BJ (cell line): ENCODE results near the gene PCSK2. TPM values are rescaled to one million over a fixed set of nuclear protein-coding genes. Genes with fewer than 3 reads are reported as not detected.

ENCODE experiments used
- CTCF ChIA-PET: fragments of 350-600 bp; formaldehyde crosslinking; extraction: SDS; loops from one replicate; lab custom pipeline; 2021; ENCODE audit warnings: antibody characterized with exemption, inconsistent platforms; lab: Yijun Ruan, JAX
- POLR2A ChIA-PET: fragments of 300-600 bp; sonication (Branson Sonifier 250); formaldehyde crosslinking; extraction: SDS; loops from one replicate; lab custom pipeline; 2021; ENCODE audit warnings: antibody characterized with exemption; lab: Charles Lee
- DNase-seq: peaks from one replicate; pipeline ENCODE4 v3.0.0-alpha.2; 2011; ENCODE audit warnings: low read depth
- H3K27me3 ChIP-seq: 2 replicates; pipeline ENCODE4 v1.6.0; 2011; ENCODE audit warnings: low read length; ENCODE audit not compliant: control insufficient read depth, insufficient read depth
- H3K36me3 ChIP-seq: 2 replicates; pipeline ENCODE4 v1.5.1; 2011; ENCODE audit warnings: low read length; ENCODE audit not compliant: control insufficient read depth, insufficient read depth
- H3K4me3 ChIP-seq: 2 replicates; pipeline ENCODE4 v1.5.1; 2011; ENCODE audit warnings: low read depth, mild to moderate bottlenecking, control low read depth, low read length
- polyA plus RNA-seq: library from polyadenylated mRNA; depleted of rRNA; stranded (reverse); fragments of >200 nt; gene quantifications from 2 replicates; pipeline ENCODE4 v1.2.3, GENCODE V29; 2011
- TF ChIP-seq, protein P1 (sequence below): IDR thresholded peaks from 2 replicates; pipeline ENCODE4 v1.5.1; 2011; ENCODE audit warnings: low read depth, mild to moderate bottlenecking, control low read depth, inconsistent platforms, low read length, moderate library complexity; ENCODE audit not compliant: insufficient read depth

PCSK2 gene
- polyA plus RNA-seq, 1 experiment: not detected

DNA sequence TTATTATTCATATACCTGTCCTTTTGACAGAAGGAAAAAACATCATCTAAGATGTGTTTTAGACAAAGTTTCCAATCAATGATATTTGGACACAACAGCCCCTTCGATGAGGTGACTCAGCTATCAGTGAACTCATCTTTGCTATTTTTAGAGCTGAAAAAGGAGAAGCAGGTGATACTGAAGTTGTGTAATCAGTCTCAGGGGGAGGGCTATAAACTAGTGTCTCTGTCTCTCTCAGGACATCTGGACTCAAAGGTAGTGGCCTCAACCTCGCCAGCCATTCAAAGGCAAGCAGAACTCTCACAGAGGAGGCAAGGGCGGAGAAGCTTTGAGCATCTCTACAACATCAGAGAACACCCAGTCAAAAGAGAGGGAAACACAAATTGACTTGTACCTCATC, 168.9 kb downstream of the PCSK2 start:
- DNase-seq: no peak
- Histone ChIP-seq H3K4me3 (no peak overlapping the region), H3K27me3 (no peaks in the 10 kb centered on the region), H3K36me3 (no peaks in the 10 kb centered on the region)
- TF ChIP-seq, protein P1, sequence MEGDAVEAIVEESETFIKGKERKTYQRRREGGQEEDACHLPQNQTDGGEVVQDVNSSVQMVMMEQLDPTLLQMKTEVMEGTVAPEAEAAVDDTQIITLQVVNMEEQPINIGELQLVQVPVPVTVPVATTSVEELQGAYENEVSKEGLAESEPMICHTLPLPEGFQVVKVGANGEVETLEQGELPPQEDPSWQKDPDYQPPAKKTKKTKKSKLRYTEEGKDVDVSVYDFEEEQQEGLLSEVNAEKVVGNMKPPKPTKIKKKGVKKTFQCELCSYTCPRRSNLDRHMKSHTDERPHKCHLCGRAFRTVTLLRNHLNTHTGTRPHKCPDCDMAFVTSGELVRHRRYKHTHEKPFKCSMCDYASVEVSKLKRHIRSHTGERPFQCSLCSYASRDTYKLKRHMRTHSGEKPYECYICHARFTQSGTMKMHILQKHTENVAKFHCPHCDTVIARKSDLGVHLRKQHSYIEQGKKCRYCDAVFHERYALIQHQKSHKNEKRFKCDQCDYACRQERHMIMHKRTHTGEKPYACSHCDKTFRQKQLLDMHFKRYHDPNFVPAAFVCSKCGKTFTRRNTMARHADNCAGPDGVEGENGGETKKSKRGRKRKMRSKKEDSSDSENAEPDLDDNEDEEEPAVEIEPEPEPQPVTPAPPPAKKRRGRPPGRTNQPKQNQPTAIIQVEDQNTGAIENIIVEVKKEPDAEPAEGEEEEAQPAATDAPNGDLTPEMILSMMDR: no peak
- ChIA-PET CTCF (interaction anchor here (0.6 to 0.8 kb wide), 3 partner anchors 541 to 594 kb away, joined by 3 to 7 read pairs (median 5); no protein-coding TSS in a partner anchor), POLR2A (no interaction called here)

DNA sequence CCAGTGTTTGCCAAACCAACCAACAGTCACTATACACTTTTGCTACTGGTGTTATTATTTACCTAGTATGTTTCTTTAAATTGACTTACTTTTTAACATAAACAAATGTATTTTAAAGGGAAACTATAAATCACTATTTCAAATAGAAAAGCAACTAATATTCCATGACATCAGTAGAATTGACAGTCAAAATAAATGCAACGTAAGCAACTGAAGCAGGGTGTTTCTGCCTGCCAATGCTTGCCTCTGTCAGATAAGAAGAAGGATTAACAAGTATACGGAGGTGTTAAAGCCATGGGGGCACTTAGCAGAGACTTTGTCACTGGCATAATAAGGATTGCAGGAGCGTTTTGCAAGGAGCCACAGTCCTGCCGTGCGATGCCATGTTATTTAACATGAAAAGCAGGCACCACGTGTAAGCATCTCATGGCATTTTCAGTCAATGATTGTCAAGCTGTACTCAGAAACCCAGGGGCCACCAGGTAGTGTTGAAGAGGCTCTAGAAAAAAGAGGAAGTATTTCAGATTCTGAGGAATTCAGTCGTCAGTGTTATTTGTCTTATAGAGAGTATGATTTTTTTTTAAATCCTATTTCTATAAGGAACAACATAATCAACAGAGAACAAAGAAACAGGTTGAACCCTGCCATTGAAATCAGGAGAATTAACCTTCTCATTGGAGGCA, 172.6 kb downstream of the PCSK2 start:
- ChIA-PET POLR2A (no interaction called here), CTCF (no interaction called here)
- no peaks in the 10 kb centered on the region for H3K36me3 ChIP-seq
- H3K27me3 ChIP-seq: no peaks in the 10 kb centered on the region
- no peak for DNase-seq
- TF ChIP-seq, protein P1: no peak
- H3K4me3 ChIP-seq: no peak overlapping the region

DNA sequence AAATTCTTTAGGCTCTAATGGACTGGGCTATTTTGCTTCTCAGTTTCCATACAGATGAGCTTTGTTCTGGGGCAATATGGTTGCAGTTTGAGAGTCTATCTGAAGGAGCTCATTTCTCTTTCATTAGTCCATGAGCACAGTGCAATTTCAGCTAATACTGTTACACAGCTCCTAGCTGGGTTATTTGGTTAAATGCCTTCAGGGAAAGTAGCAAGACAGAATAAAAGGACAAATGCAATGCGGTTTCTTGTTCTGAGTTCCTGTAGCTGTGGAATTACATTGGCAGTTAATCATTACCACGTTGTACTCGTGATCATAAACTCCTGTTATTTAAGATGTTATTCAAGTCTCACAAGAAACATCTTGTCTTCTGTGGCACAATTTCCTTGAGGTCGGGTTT, 176.6 kb downstream of the PCSK2 start:
- TF ChIP-seq, protein P1: no peak
- H3K36me3 ChIP-seq: no peaks in the 10 kb centered on the region
- H3K27me3 ChIP-seq: peaks cover 2% of the 10 kb centered on the region
- DNase-seq: no peak
- H3K4me3 ChIP-seq: no peak overlapping the region
- ChIA-PET POLR2A (no interaction called here), CTCF (no interaction called here)

DNA sequence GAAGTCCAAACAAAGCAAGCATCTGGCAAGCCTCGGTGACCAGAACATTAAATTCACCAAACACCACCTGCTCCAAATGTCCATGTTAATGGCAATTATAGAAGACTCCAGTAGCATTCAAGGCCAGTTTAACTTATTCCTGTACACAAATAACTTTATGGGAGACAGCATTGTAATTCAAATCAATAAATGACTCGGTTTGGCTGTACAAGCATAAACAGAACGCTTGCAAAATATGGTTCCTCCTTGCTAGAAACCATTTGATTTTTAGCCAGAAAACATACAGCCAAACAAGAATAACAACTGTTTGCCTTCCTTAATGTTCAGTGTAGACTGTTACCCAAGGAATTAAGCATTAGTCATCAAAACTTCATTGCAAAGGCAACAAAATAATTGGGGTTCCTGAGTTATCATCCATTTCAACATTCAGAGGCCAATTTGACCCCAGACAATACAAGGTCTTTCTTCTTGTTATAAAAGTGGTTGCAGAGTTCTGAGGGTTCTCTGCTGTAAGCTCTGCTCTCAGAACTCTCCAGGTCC, 179.3 kb downstream of the PCSK2 start:
- POLR2A ChIA-PET: no interaction called here
- TF ChIP-seq, protein P1: no peak
- CTCF ChIA-PET: interaction anchor here (0.8 to 1.7 kb wide), 2 partner anchors 46 to 602 kb away, joined by 3 read pairs; no protein-coding TSS in a partner anchor
- DNase-seq: no peak
- Histone ChIP-seq H3K36me3 (no peaks in the 10 kb centered on the region), H3K27me3 (peaks cover 2% of the 10 kb centered on the region), H3K4me3 (no peak overlapping the region)

DNA sequence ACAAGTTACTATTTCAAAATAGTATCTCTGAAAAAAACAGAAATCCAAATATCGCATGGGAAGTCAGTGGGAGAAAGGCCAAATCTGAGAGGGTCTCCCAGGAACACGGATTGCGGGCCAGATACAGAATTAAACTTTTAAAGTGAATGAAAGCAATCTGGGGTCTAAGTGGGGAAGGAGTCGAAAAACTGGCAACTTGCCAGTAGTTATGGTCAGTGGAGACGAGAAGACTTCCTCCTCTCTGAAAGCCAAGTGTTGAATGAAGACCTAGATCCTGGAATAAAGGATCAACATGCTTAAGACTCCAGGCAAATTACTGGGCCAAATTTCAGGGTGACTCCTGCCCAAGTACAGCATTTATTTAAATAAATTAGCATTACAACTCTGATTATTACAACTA, 180.7 kb downstream of the PCSK2 start:
- ChIA-PET POLR2A (no interaction called here), CTCF (interaction anchor here (0.8 to 1.0 kb wide), 2 partner anchors 23 to 604 kb away, joined by 3 read pairs; no protein-coding TSS in a partner anchor)
- no peak for DNase-seq
- Histone ChIP-seq H3K36me3 (no peaks in the 10 kb centered on the region), H3K4me3 (no peak overlapping the region), H3K27me3 (peaks cover 2% of the 10 kb centered on the region)
- TF ChIP-seq, protein P1: no peak
